Medulla oblongata (tissue), 1 donor: Measurements from ENCODE around the gene C22orf42.
A peak's percentile ranks its signal among the peaks of the same experiment; 100 is the strongest.
"Not testable (repeated sequence)": the region's sequence is repeated elsewhere in the genome, so short reads cannot be mapped to it uniquely, and the experiment has no call there.

ENCODE experiments used
- DNase-seq: peaks from one replicate; pipeline ENCODE4 v3.0.0-alpha.2; 2015; ENCODE audit errors: extremely low spot score

C22orf42 gene

GRCh38 chr22:32185821-32186220, 26.7 kb upstream of the C22orf42 start:
- DNase-seq: no peak

DNA sequence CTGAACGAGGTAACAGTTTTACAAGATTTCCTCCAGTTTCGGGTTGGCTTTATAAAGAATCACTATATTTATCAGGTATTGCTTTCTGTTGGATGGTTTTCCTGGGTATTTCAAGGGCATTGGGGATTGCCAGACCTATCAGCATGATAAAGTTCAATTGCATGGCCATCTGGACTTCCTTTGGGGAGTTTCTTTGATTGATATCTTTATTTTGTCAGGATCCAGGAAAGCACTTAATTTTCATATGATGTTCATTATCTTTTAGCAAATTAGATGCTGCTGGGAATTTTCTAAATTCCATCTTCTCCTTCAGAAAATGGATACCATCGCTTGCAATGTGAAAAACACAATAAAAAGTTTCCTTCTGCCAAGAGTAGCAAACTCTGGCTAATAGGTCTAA, 24.5 kb upstream of the C22orf42 start:
- DNase-seq: no peak

DNA sequence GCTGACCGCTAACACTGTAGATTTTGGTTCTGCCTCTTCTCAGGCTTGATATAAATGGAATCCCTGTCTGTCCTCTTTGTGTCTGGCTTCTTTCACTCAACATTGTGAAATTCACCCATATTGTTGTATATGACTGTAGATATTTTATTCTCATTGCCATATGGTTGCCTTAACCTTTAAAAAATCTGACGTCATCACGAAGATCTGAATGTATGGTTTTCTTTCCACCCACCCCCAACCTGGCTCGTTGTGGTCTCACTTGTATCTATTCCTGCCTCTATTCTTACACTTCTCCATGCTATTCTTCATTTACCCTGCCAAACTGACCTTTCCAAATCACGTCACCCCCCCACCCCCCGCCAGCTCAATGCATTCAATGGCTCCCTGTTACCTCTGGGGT, 21.9 kb upstream of the C22orf42 start:
- DNase-seq: no peak

- DNase-seq: no peak
These were observed 18.2 kb upstream of the C22orf42 start for GRCh38 chr22:32177221-32177765.

DNA sequence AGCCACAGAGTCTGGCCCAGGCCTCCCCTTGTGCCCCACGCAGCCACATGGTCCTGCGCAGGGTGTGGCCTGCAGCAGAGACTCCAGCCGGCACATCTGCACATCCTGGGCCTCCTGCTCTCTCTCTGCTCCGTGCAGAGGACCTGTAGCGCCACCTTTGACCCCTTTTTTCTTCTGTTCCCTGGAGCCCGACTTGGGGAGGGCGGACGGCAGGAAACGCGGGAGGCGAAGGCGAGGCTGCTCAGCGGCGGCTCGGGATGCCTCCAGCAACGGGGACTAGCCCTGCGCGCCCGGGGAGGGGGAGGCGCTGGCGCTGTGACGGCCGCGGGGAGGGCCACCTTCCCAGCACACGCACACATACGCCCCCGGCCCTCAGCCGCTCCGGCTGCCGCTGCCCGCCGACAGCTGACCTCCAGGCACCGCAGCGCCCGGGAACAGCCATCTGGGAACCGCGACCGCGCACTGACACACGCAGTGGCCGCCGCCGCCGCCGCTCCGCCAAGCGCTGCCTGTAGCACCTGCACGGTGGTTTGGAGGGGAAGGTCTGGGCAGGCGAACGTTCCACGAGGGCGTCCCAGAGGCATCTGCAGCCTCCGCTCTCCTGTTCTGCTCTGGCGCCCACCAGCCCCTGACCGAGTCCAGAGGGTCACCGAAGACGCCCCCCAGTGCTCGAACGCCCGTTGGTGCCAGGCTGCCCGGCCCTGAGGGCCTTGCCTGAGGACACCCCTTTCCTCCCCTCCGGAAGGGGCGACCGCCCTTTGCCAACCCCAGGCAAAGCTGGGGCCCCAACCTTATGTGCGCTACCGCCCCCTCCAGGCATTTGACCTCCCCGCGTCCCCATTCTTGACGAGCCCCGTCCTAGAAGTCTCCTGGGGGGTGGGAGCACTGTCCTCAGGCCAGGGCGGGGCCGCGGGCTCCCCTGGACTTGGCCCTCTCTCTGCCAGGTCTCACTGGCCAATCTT, 16.9 kb upstream of the C22orf42 start:
- DNase-seq: no peak

- no peak for DNase-seq
These were observed 16.0 kb upstream of the C22orf42 start for GRCh38 chr22:32175115-32175514.

DNA sequence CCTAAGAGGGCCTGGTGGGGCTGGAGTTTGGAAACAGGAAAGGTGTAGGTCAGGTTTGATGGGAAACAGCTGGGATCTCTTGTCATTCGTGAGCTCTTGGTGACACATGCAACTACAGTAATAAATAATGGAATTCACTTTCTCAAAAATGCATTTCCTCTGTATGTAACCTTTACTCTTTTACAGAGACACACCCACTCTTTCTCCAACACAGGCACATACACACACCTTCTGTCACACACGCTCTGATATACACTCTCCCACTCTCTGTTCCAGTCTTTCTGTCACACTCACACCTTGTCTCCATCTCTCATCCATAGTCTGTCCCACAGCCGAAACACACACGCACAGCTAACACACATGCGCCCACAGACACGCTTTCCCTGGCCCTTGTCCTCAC, 6.6 kb upstream of the C22orf42 start:
- no peak for DNase-seq

DNA sequence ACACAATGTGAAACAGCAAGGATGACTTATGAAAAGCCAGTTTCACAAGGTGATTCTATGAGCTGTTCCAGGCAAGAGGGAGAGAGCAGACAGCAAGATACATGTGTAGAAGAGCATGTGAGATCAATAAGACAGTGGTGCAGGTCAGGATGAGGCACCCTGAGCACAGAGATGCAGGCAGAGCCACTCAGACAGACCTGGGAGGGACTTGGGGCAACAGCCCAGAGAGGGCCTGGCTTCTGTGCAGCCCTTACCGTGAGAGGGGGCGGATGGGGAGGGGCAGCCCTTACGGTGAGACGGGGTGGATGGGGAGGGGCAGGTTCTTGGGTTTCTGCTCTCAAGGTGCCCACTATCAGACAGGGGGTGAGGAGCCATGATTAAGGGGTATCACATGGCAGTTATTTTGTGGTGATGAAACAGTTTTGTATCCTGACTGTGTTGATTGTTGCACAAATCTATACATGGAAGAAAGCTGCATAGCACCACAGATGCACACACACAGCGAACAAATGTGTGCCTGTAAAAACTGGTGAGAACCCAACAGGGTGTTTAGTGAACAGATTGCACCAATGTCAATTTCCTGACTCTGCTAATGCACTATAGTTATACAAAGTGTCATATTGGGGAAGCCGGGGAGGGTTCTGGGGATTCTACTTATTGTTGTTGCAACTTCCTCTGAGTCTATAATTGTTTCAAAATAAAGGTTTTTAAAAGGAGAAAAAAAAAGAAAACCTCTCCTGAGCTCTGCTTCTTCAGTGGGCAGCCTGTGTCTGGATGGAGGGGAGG, 5.2 kb upstream of the C22orf42 start:
- no peak for DNase-seq

- DNase-seq: not testable (repeated sequence)
These were observed 1.3 kb upstream of the C22orf42 start for GRCh38 chr22:32160411-32160810.

DNA sequence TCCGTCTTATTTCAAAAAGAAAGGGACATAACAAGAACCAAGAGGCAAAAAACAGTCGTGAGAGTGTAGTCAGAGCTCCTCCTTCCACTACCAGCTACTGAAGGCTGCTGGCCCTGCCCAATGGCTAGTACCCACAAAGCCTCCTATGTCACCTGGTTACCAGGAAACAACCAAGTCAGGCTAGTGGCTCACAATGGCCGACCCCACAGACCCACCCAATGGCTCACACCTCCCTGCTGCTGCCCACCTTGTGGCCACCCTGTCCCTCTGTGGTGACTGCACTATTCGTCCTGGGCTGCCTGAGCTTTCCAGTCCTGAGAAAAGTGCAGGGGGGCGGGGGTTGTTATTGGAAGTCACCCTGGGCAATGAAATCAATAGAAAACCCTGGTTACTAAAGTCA, 1.5 kb downstream of the C22orf42 start:
- DNase-seq: not testable (repeated sequence)

DNA sequence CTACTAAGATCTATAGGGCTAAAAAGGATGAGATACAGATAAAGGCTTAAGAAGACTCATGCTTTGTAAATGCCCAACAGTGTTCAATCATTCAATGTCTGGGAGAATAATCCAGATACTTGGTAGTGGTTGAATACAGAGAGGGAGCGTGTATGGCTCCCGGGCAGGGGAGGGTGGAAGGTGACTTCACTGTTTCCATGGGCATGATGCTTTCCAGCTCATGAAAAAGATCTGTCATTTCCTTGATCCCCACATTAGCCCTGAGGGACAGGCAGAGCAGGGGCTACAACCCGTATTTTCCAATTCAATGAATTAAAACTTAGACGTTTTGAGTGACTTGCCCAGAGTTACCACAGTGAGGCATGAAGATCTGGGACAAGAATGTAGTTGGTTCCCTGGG, 4.4 kb downstream of the C22orf42 start:
- not testable (repeated sequence) for DNase-seq

- not testable (repeated sequence) for DNase-seq
These were observed 7.5 kb downstream of the C22orf42 start for GRCh38 chr22:32151641-32152040.

GRCh38 chr22:32150647-32151046, 8.5 kb downstream of the C22orf42 start:
- DNase-seq: not testable (repeated sequence)

DNA sequence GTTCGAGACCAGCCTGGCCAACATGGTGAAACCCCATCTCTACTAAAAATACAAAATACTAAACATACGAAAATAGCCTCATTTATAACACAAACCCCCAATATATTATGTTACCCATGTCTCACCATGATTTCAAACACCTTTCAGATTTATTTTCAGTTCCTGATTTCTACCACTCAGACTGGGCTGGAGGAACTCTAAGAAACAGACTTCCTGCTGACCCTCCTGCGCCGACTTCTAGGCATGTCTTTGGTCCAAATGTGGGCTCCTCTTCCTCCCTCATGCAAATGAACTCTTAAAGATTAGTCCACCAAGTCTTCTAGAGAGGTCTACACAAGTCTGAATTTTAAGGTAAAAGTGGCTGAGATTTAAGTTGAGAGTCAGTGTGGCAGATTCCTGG, 10.7 kb downstream of the C22orf42 start:
- DNase-seq: not testable (repeated sequence)

DNA sequence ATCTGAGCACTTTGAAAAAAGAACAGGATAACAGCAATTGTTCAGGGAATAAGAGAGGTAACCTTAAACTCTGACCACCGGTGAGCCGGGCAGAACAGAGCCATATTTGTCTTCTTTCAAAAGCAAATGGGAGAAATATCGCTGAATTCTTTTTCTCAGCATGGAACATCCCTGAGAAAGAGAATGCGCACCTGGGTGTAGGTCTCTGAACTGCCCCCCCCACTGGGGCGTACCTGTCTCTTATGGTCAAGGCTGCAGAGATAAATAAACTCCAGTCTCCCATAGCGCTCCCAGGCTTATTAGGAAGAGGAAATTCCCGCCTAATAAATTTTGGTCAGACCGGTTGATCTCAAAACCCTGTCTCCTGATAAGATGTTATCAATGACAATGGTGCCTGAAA, 12.0 kb downstream of the C22orf42 start:
- DNase-seq: not testable (repeated sequence)

DNA sequence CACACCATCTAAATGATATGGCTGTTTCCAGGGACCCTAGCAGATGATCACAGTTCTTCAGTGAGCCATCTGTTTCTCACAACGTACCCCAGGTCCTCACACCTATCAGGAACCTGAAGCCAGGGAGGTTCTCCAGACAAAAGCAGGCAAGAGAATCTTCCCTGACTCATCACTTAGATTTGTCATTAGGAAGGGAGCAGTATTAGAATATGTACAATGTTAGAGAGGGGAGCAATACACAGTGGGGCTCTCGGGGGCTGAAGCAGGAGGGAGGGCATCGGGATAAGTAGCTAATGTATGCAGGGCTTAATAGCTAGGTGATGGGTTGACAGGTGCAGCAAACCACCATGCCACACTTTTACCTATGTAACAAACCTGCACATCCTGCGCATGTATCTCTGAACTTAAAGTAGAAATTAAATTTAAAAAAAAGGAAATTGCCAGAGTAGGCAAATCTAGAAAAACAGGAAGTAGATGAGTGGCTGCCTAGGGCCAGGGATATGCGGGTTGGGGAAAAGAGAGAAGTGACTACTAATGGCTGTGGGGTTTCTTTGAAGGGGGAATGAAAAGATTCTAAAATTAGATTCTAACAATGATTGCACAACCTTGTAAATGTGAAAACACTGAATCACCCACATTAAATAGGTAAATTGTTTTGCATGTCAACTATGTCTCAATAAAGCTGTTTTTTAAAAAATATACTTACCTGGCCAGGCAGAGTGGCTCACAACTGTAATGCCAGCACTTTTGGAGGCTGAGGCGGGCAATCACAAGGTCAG, 14.4 kb downstream of the C22orf42 start:
- peak; percentile 61 for DNase-seq

DNA sequence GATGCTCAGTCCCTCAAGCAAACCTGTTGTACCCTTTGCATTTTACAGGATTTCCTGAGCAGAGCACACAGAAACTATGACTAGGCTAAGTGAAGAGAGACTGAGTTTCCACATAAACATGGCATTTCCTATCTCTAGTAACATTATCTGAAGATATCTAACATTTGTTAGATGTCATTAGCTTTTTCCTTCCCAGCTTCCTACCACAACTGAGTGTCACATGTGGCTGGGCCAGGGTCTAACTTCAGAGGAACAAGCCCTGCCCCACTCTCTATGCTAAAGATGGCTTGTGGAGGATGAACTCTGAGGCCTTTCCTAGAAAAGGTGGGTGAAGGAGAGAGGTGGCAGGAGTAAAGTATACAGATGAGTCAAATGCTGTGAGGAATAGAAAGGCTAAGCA, 16.5 kb downstream of the C22orf42 start:
- no peak for DNase-seq

DNA sequence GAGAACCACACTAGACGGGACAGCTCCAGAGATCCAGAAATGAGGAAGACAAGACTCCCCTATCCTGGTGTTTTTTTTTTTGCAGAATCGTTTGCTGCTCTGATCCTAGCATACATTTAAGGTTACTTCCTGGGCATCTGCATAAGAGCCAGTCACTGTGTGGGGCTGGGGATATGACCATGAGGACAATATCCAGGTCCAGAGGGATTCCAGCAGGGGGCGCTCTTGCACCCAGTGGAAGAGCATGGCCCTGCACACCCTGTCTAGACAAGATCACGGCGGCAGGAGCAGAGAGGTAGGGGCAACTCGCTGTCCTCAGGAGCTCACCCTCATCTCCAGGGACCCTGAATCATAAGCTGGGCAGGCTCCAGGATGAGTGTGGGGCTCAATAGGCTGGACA, 18.4 kb downstream of the C22orf42 start:
- DNase-seq: not testable (repeated sequence)

DNA sequence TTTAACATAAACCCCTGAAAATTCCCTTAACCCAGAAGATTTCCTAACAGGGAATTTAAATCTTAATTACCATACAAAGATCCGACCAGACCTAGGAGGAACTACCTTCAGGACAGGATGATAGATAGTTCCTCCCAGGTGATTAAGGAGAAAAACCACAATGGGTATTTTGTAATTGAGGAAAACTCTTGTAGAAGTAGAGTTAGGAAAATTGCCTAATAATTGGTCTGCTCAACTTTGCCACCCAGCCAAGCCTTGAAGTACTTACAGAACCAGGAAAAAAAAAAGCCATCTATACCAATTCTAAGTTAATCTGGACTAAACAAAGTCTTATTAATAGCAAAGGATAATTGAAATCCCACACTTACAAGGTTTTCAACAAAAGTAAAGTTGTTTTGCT, 20.5 kb downstream of the C22orf42 start:
- DNase-seq: not testable (repeated sequence)

DNA sequence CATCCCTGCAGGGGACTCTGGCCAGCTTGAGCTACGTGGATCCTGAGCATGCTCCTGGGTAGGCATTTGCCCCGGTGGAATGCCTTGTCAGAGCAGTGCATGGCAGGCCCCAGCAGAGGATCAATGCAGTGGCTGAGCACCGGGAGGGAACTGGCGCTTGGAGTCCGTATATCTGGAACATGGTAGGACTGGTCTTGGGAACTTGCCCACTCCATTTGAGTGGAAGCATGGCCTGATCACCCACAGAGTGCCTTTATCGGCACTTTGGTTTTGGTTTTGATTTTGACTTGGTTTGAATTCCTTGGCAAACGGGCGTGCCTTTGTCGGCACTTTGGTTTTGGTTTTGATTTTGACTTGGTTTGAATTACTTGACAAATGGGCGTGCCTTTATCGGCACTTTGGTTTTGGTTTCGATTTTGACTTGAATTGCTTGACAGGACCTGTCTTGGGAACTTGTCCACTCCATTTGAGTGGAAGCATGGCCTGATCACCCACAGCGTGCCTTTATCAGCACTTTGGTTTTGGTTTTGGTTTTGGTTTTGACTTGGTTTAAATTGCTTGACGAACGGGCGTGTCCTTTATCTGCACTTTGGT, 21.3 kb downstream of the C22orf42 start:
- peak; percentile 47 for DNase-seq

DNA sequence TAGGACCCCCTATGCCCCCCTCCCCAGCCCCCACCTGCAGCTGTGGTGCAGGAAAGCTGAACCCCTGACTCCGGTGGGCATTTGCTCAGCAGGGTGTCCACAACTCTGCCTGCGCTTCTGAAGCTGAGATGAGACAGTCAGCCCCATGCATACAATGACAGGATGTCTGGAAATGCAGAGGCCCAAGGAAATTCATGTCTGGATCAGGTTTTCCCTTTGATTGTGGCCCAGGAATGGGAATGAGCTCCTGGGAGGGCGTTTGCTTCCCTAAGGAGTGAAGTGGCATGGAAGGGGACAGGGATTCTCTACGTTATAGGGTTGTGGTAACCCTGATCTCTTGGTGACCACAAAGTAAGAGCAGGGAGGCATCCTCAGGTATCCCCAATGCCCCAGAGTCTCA, 22.2 kb downstream of the C22orf42 start:
- DNase-seq: not testable (repeated sequence)
